Cardiac muscle cell (in vitro differentiated cells and primary cell): ENCODE results near the gene PHKA2. TPM values are rescaled to one million over a fixed set of nuclear protein-coding genes. Genes with fewer than 3 reads are reported as not detected.

Experiments used
- DNase-seq, 2 donors: peaks; one replicate each; pipeline versions ENCODE4 v3.0.0 to v3.0.0-alpha.2; 2010 to 2017; ENCODE audit warnings: low read depth in 1 of 2, low spot score in 1 of 2
- H3K27ac ChIP-seq: fragments of 200-600 bp; sonication (generic); 2 replicates; pipeline ENCODE4 v1.5.1; 2016
- H3K27me3 ChIP-seq: fragments of 200-600 bp; sonication (generic); 2 replicates; pipeline ENCODE4 v1.6.0; 2016; ENCODE audit warnings: control low read depth
- H3K36me3 ChIP-seq: fragments of 200-600 bp; sonication (generic); 2 replicates; pipeline ENCODE4 v1.5.1; 2016; ENCODE audit warnings: control low read depth
- H3K4me1 ChIP-seq: fragments of 200-600 bp; sonication (generic); 2 replicates; pipeline ENCODE4 v1.8.1; 2017; ENCODE audit warnings: low read depth, mild to moderate bottlenecking, mixed run types
- H3K4me3 ChIP-seq: fragments of 200-600 bp; sonication (generic); 2 replicates; pipeline ENCODE4 v1.5.1; 2016; ENCODE audit warnings: mild to moderate bottlenecking
- H3K9me3 ChIP-seq: fragments of 200-600 bp; sonication (generic); 2 replicates; pipeline ENCODE4 v1.5.1; 2017; ENCODE audit warnings: low read depth, mild to moderate bottlenecking, control low read depth
- CTCF ChIP-seq: IDR thresholded peaks from 2 replicates; pipeline ENCODE4 v1.5.1; 2012; ENCODE audit warnings: low read depth, mild to moderate bottlenecking, low read length
- polyA plus RNA-seq: library from polyadenylated mRNA; unstranded; fragments of >200 nt; fragmentation: Nextera tagmentation; extraction: Ambion mirVana; gene quantifications from 2 replicates; pipeline ENCODE4 v1.2.1, GENCODE V29; 2016
- total RNA-seq: library from RNA; depleted of rRNA; stranded (reverse); fragments of >200 nt; gene quantifications from 2 replicates; pipeline ENCODE4 v1.2.3, GENCODE V29; 2016

The PHKA2 gene
- total and polyA plus RNA-seq, 2 experiments from 2014 or later, result 34.8 to 47.3 TPM

GRCh38 chrX:18883961-18884765, 99.8 kb downstream of the PHKA2 start:
- H3K4me1 ChIP-seq, result peaks cover 5% of the 10 kb centered on the region
- no peak overlapping the region for H3K27ac ChIP-seq
- H3K9me3 ChIP-seq, result no peaks in the 10 kb centered on the region
- H3K27me3 ChIP-seq, result no peaks in the 10 kb centered on the region
- DNase-seq, result no peak
- no peak overlapping the region for H3K4me3 ChIP-seq
- TF ChIP-seq CTCF, result no peak
- H3K36me3 ChIP-seq, result no peaks in the 10 kb centered on the region

- Histone ChIP-seq H3K9me3 (no peaks in the 10 kb centered on the region), H3K4me3 (no peak overlapping the region), H3K4me1 (peaks cover 5% of the 10 kb centered on the region), H3K27me3 (no peaks in the 10 kb centered on the region), H3K27ac (no peak overlapping the region), H3K36me3 (no peaks in the 10 kb centered on the region)
- TF ChIP-seq CTCF, result no peak
- no peak for DNase-seq
These were observed 100.5 kb downstream of the PHKA2 start for GRCh38 chrX:18883234-18883960.

- DNase-seq, result no peak
- H3K27me3 ChIP-seq, result no peaks in the 10 kb centered on the region
- H3K27ac ChIP-seq, result no peak overlapping the region
- no peaks in the 10 kb centered on the region for H3K9me3 ChIP-seq
- no peak for TF ChIP-seq CTCF
- H3K4me1 ChIP-seq, result no peaks in the 10 kb centered on the region
- no peak overlapping the region for H3K4me3 ChIP-seq
- H3K36me3 ChIP-seq, result no peaks in the 10 kb centered on the region
These were observed 104.8 kb downstream of the PHKA2 start for GRCh38 chrX:18879144-18879543.

- H3K9me3 ChIP-seq, result no peaks in the 10 kb centered on the region
- H3K27ac ChIP-seq, result no peak overlapping the region
- H3K4me1 ChIP-seq, result no peaks in the 10 kb centered on the region
- no peaks in the 10 kb centered on the region for H3K27me3 ChIP-seq
- no peak for TF ChIP-seq CTCF
- H3K4me3 ChIP-seq, result no peak overlapping the region
- H3K36me3 ChIP-seq, result no peaks in the 10 kb centered on the region
- no peak for DNase-seq
These were observed 106.4 kb downstream of the PHKA2 start for GRCh38 chrX:18877469-18877868.

- TF ChIP-seq CTCF, result no peak
- Histone ChIP-seq H3K4me1 (no peaks in the 10 kb centered on the region), H3K27me3 (no peaks in the 10 kb centered on the region), H3K9me3 (no peaks in the 10 kb centered on the region), H3K36me3 (no peaks in the 10 kb centered on the region), H3K4me3 (no peak overlapping the region), H3K27ac (no peak overlapping the region)
- DNase-seq, result no peak
These were observed 108.5 kb downstream of the PHKA2 start for GRCh38 chrX:18875256-18875878.
